MCF 10A (cell line): Measurements from ENCODE around the gene HOXA4. TPM values are rescaled to one million over a fixed set of nuclear protein-coding genes. Genes with fewer than 3 reads are reported as not detected.
A peak's percentile ranks its signal among the peaks of the same experiment; 100 is the strongest.

ENCODE experiments used
- BruUV-seq: library from RNA; stranded (reverse); fragments of 400-500 nt; replicated peaks from 2 replicates; lab custom pipeline; 2021; lab: Mats Ljungman, UMichigan
- CTCF ChIA-PET: fragments of 300-600 bp; sonication (Branson Sonifier 250); formaldehyde crosslinking; extraction: SDS; loops from one replicate; lab custom pipeline; 2021; ENCODE audit warnings: antibody characterized with exemption, inconsistent platforms; lab: Yijun Ruan, JAX
- POLR2A ChIA-PET: fragments of 300-600, 350-650 bp; sonication (Branson Sonifier 250); formaldehyde crosslinking; extraction: SDS; loops from one replicate; lab custom pipeline; 2020; ENCODE audit warnings: antibody characterized with exemption, inconsistent platforms; lab: Yijun Ruan, JAX
- DNase-seq: peaks from one replicate; pipeline ENCODE4 v3.0.0-alpha.2; 2018; ENCODE audit not compliant: unreplicated experiment
- H3K27ac Mint-ChIP-seq: one replicate; pipeline ENCODE4 v1.8.0; 2022; ENCODE audit warnings: mild to moderate bottlenecking, low read depth, mixed read lengths; ENCODE audit not compliant: unreplicated experiment
- H3K27me3 Mint-ChIP-seq: one replicate; pipeline ENCODE4 v1.8.0; 2022; ENCODE audit warnings: mixed read lengths; ENCODE audit not compliant: insufficient read depth, unreplicated experiment
- H3K36me3 Mint-ChIP-seq: one replicate; pipeline ENCODE4 v1.8.0; 2022; ENCODE audit warnings: mild to moderate bottlenecking, moderate library complexity, mixed read lengths; ENCODE audit not compliant: insufficient read depth, unreplicated experiment
- H3K4me1 Mint-ChIP-seq: one replicate; pipeline ENCODE4 v1.8.0; 2022; ENCODE audit warnings: mixed read lengths; ENCODE audit not compliant: insufficient read depth, unreplicated experiment
- H3K4me3 Mint-ChIP-seq: one replicate; pipeline ENCODE4 v1.8.0; 2022; ENCODE audit warnings: mild to moderate bottlenecking, moderate library complexity, mixed read lengths; ENCODE audit not compliant: unreplicated experiment
- H3K9me3 Mint-ChIP-seq: one replicate; pipeline ENCODE4 v1.8.0; 2022; ENCODE audit warnings: mixed read lengths; ENCODE audit not compliant: unreplicated experiment
- CTCF ChIP-seq: fragments of 200-600 bp; IDR thresholded peaks from one replicate; pipeline ENCODE4 v1.8.0; 2022; ENCODE audit warnings: antibody characterized with exemption, mild to moderate bottlenecking; ENCODE audit not compliant: unreplicated experiment
- intact Hi-C: fragments of 100-400 bp; cut with micrococcal nuclease; formaldehyde crosslinking; loops from 2 replicates; pipeline ENCODE4 v1.14.1; 2022
- total RNA-seq: library from RNA; stranded (reverse); gene quantifications from 2 replicates; pipeline ENCODE4 v1.2.3, GENCODE V29; 2022

Gene HOXA4
- total RNA-seq, 1 experiment from 2014 or later: 2.6 TPM

DNA sequence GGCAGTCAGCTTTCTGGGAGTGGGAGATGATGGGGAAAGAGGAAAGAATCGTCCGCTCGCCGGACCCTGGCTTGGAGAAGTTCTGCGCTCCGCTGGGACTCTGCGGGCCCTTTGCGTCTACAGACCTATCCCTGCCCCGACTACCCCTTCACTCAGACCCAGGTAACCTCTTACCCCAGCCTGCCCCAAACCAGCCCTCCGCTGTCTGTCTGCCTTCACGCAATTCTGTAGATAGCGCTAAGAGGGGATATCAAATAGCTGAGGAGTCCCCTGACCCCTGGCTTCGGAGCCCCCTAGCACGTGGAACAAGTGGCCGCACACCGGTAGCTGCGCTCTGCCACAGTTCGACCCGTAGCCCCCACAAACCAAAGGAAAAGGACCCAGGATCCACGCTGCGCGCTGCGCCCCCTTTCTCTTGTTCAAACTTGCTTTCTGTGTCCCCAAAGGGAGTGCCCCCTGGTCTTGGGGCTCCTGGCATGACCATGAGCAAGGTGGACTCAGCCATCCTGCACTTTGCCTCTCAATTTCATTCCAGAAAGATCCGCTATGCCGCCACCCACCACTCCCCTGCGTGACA is 7.0 kb downstream of the HOXA4 start:
- Mint-ChIP-seq H3K27ac (peak overlapping the region; percentile 98), H3K27me3 (no peaks in the 10 kb centered on the region), H3K4me1 (peaks cover 15% of the 10 kb centered on the region), H3K36me3 (peaks cover 29% of the 10 kb centered on the region), H3K4me3 (peak overlapping the region; percentile 94), H3K9me3 (no peaks in the 10 kb centered on the region)
- no peak for DNase-seq
- POLR2A ChIA-PET: interaction anchor here (1.3 to 12.2 kb wide), 8 partner anchors 9 to 267 kb away, joined by 4 to 485 read pairs (median 43); partner anchors contain the start of genes HOXA1 and HOXA5
- TF ChIP-seq CTCF: no peak
- no TSS peak for BruUV-seq
- intact Hi-C loops: no loop called here
- CTCF ChIA-PET: interaction anchor here (4.2 kb wide), 1 partner anchor 24 kb away, joined by 19 read pairs; no protein-coding TSS in a partner anchor

DNA sequence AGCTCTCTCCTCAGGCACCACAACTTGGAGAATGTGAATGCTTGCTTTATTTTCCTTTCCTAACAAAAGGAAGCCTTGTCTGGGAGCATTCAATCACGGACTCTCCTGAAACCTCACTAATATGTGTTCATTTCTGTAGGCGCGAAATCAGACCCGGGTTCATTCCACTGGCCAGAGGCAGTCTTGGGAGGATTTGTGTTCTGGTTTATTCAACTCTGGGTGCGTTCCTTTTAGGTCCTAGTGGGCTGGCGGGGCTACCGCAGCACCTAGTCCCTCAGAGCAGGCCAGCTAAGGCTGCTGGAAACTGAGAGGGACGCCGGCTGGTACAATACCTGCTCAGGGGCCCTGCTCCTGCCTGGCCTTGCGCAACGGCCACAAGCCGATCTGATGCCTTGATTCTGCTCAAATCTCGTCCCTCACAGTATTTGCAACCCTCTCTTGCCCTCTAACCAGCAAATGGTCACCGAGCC is 7.5 kb downstream of the HOXA4 start:
- Mint-ChIP-seq H3K27ac (peak overlapping the region; percentile 98), H3K4me3 (peak overlapping the region; percentile 94), H3K27me3 (no peaks in the 10 kb centered on the region), H3K36me3 (peaks cover 31% of the 10 kb centered on the region), H3K4me1 (peaks cover 15% of the 10 kb centered on the region), H3K9me3 (no peaks in the 10 kb centered on the region)
- DNase-seq: no peak
- CTCF ChIA-PET: interaction anchor here (0.5 to 4.2 kb wide), 4 partner anchors 12 to 264 kb away, joined by 3 to 19 read pairs (median 4); no protein-coding TSS in a partner anchor
- BruUV-seq: no TSS peak
- TF ChIP-seq CTCF: no peak
- POLR2A ChIA-PET: interaction anchor here (0.6 to 15.3 kb wide), 11 partner anchors 8 to 272 kb away, joined by 3 to 485 read pairs (median 30); partner anchors contain the start of genes HOXA1, HOXA5 and SKAP2
- intact Hi-C loops: no loop called here

DNA sequence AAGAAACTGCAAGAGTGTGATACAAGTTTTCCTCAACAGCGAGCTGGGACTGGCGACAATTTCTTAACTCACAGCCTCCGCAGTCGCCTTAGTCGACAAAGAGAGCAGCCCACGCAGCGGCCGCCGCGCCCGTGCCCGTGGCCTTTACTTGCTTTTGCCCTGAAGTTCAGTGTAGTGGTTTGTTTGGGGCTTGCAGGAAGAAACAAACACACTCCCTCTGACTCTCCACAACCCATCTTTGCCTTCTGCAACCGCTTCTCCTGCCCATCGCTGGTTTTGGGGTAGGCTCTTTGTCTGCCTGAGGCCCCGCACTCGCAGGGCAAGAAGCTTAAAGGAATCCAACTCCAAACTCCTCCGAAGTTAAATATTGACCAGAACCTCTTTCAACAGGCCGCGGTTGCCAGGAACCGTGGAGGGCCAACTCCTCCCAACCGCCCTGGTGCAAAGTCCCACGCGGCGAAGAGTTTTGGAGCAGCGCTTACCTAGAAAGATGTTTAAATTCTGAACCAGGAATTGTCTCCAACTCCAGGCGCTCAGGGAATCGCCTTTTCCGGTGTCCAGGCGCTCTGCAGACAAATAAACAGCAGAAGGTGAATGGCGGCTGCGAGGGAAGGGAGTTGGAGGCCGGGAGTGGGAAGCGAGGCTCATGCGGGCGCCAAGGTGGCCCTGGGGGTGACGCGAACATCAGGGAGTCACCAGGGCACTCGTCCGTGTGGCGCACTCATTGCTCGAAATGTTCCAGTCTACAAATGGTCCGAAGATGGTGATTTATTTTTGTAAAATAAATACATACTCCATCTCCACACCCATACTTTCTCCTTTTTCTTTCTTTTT is 8.3 kb downstream of the HOXA4 start:
- peak; percentile 33 for DNase-seq
- Mint-ChIP-seq H3K27me3 (no peaks in the 10 kb centered on the region), H3K4me3 (peak overlapping the region; percentile 94), H3K9me3 (no peaks in the 10 kb centered on the region), H3K4me1 (peaks cover 15% of the 10 kb centered on the region), H3K36me3 (peaks cover 31% of the 10 kb centered on the region), H3K27ac (peak overlapping the region; percentile 98)
- intact Hi-C loops: no loop called here
- no peak for TF ChIP-seq CTCF
- TSS peak; percentile 54 for BruUV-seq
- ChIA-PET POLR2A (interaction anchor here (0.6 to 15.3 kb wide), 15 partner anchors 8 to 272 kb away, joined by 3 to 485 read pairs (median 12); partner anchors contain the start of genes HOXA1, HOXA5, HOXA9 and SKAP2), CTCF (interaction anchor here (1.0 to 4.2 kb wide), 8 partner anchors 11 to 266 kb away, joined by 3 to 19 read pairs (median 5); no protein-coding TSS in a partner anchor)
